HTERT RPE-1 (cell line): Measurements from ENCODE around the gene PRSS2.

Source experiments
- in situ Hi-C: fragments of 300-500 bp; cut with MboI; formaldehyde crosslinking; loops from 4 replicates; pipeline ENCODE4 v1.14.3; 2020; ENCODE audit warnings: low sequenced_read_pairs

PRSS2 gene

DNA sequence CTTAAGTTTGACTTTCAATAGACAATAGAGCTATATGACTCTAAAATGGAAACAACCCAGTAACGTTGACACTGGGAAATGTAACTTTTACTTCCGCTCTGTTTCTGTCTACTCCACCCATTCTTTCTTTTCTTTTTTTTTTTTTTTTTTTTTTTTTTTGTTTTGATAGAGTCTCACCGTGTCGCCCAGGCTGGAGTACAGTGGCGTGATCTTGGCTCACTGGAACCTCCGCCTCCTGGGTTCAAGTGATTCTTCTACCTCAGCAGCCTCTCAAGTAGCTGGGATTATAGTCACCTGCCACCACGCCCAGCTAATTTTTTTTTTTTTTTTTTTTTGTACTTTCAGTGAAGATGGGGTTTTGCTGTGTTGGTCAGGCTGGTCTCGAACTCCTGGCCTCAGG, 13.9 kb downstream of the PRSS2 start:
- in situ Hi-C loops: no loop called here

DNA sequence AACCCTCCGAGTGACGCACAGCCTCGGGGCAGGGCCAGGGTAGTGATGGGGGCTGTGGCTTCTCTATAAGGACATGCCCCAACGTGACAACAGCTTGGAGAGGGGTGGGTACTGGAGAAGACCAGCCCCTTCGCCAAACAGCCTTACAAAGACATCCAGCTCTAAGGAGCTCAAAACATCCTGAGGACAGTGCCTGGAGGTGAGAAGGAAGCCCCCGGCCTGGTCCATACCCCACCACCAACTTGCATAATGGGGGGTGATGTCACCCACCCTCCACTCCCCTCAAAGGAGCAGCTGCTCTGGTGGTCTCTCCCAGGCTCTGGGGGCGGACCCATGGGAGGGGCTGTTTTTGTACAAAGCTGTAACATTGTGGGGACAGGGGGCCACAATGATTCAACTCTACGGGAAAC, 15.1 kb downstream of the PRSS2 start:
- in situ Hi-C loops: no loop called here

DNA sequence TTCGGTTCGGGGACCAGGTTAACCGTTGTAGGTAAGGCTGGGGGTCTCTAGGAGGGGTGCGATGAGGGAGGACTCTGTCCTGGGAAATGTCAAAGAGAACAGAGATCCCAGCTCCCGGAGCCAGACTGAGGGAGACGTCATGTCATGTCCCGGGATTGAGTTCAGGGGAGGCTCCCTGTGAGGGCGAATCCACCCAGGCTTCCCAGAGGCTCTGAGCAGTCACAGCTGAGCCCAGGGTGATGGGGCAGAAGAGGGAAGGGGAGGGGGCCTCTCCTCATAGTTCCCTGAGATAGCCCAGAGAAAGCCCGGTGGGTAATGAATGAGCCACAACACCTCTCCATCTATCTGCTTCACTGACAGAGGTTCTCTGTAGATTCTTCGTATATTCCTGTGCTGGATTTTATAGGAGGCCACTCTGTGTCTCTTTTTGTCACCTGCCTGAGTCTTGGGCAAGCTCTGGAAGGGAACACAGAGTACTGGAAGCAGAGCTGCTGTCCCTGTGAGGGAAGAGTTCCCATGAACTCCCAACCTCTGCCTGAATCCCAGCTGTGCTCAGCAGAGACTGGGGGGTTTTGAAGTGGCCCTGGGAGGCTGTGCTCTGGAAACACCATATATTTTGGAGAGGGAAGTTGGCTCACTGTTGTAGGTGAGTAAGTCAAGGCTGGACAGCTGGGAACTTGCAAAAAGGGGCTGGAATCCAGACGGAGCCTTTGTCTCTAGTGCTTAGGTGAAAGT, 16.4 kb downstream of the PRSS2 start:
- in situ Hi-C loops: no loop called here

DNA sequence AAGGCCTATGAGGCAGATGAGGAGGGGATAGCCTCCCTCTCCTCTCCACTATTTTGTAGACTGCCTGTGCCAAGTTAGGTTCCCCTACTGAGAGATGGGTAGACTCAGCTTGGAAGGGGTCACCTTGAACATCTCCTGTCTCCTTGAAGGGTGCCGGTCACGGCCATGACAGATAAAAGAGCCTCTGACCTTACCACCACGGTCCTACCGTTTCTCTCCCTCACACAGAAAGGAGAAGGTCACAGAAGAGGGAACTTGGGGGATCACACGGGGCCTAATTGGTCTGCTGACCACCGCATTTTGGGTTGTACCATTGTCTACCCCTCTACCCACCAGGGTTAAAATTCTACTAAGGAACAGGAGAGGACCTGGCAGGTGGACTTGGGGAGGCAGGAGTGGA, 17.0 kb downstream of the PRSS2 start:
- in situ Hi-C loops: no loop called here

DNA sequence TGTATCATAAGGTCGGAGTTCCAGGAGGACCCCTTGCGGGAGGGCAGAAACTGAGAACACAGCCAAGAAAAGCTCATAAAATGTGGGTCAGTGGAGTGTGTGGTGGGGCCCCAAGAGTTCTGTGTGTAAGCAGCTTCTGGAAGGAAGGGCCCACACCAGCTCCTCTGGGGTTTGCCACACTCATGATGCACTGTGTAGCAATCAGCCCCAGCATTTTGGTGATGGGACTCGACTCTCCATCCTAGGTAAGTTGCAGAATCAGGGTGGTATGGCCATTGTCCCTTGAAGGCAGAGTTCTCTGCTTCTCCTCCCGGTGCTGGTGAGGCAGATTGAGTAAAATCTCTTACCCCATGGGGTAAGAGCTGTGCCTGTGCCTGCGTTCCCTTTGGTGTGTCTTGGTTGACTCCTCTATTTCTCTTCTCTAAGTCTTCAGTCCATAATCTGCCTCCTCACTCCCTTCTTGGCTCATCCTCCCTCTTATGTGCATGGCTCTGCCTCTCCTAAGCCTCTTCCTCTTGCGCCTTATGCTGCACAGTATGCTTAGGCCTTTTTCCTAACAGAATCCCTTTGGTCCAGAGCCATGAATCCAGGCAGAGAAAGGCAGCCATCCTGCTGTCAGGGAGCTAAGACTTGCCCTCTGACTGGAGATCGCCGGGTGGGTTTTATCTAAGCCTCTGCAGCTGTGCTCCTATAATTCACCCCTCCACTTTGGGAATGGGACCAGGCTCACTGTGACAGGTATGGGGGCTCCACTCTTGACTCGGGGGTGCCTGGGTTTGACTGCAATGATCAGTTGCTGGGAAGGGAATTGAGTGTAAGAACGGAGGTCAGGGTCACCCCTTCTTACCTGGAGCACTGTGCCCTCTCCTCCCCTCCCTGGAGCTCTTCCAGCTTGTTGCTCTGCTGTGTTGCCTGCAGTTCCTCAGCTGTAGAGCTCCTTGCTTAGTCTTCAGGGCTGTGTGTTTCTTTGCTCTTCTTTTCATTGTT, 17.8 kb downstream of the PRSS2 start:
- in situ Hi-C loops: no loop called here

DNA sequence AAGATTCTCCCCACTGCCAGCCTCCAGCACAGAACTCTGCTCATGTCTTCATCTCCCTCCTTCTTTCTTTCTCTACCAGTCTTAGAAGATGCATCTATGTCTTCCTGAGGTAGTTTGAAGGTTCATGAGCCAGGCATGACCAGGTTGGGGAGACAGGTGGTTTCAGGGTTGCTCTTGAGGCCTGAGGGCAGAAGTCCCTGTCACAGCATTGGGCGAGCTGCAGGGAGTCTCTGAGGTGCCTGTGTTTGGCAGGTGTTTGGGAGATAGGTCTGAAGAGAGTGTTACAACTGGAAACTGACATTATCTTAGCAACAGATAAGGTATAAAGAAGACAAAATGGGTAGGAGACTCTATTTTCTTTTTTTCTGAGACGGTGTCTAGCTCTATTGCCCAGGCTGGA, 18.7 kb downstream of the PRSS2 start:
- in situ Hi-C loops: no loop called here

DNA sequence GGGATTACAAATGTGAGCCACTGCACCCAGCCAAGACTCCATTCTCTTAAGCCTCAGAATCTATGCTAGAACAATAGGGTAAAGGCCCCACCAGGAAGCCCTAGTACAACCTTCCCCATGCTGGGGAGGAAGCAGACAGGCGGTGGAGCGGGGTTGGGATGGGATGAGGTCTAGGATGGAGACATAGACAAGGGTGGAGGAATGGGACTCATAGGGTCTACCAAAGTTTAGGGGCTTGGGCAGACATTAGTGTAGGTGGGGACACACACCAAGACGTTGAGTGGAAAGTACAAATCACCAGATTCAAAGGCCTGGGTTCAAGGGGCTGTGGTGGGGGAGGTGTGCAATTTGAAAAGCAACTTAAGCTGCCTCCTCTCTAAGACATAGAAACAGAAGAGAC, 19.3 kb downstream of the PRSS2 start:
- in situ Hi-C loops: no loop called here

DNA sequence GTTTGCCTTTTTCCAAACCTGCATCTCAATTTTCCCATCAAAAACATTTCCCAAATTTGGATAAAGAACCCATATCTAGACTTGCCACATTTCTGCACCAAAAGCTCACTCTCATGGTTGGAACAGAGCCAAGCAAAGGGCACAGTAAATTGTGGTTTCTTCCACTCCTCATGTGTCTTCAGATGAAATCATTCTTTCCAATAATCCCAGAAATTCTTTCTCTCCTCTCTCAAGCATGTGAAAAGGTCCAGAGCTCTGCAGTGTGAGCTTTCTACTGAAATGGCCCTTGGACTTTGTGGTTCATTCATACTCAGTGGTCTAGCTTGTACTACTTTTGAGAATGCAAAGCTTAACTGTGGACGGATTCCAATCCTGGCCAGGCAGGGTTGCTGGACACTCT, 19.8 kb downstream of the PRSS2 start:
- in situ Hi-C loops: no loop called here

DNA sequence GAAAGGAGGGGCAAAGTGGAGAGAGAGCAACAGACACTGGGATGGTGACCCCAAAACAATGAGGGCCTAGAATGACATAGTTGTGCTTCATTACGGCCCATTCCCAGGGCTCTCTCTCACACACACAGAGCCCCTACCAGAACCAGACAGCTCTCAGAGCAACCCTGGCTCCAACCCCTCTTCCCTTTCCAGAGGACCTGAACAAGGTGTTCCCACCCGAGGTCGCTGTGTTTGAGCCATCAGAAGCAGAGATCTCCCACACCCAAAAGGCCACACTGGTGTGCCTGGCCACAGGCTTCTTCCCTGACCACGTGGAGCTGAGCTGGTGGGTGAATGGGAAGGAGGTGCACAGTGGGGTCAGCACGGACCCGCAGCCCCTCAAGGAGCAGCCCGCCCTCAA, 20.7 kb downstream of the PRSS2 start:
- in situ Hi-C loops: no loop called here

DNA sequence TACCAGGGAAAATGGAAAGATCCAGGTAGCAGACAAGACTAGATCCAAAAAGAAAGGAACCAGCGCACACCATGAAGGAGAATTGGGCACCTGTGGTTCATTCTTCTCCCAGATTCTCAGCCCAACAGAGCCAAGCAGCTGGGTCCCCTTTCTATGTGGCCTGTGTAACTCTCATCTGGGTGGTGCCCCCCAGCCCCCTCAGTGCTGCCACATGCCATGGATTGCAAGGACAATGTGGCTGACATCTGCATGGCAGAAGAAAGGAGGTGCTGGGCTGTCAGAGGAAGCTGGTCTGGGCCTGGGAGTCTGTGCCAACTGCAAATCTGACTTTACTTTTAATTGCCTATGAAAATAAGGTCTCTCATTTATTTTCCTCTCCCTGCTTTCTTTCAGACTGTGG, 21.4 kb downstream of the PRSS2 start:
- in situ Hi-C loops: no loop called here

DNA sequence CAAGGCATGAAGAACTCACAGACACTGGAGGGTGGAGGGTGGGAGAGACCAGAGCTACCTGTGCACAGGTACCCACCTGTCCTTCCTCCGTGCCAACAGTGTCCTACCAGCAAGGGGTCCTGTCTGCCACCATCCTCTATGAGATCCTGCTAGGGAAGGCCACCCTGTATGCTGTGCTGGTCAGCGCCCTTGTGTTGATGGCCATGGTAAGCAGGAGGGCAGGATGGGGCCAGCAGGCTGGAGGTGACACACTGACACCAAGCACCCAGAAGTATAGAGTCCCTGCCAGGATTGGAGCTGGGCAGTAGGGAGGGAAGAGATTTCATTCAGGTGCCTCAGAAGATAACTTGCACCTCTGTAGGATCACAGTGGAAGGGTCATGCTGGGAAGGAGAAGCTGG, 21.8 kb downstream of the PRSS2 start:
- in situ Hi-C loops: no loop called here

DNA sequence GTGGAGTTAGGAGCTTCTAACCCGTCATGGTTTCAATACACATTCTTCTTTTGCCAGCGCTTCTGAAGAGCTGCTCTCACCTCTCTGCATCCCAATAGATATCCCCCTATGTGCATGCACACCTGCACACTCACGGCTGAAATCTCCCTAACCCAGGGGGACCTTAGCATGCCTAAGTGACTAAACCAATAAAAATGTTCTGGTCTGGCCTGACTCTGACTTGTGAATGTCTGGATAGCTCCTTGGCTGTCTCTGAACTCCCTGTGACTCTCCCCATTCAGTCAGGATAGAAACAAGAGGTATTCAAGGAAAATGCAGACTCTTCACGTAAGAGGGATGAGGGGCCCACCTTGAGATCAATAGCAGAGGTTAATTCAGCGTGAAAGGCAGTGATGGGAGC, 22.4 kb downstream of the PRSS2 start:
- in situ Hi-C loops: no loop called here

DNA sequence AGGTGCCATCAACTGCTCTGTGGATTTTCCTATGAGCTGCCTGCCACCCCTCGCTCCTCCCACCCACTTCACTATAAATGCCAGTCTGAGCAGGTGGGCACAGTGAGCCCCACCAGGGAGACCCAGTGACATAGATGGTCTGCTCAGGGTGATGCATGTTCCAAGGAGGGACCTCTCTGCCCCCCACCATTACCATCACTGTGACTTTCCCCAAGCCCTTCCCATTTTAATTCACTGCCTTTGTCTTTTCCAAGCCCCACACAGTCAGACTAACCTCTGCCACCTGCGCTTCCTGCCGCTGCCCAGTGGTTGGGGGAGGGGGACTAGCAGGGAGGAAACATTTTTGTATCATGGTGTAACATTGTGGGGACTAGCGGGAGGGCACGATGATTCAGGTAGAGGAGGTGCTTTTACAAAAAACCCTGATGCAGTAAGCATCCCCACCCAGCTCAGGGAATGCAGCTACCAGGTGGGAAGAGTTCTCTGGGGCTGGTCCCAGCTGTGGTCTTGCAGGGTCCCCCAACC, 24.6 kb downstream of the PRSS2 start:
- in situ Hi-C loops: no loop called here

DNA sequence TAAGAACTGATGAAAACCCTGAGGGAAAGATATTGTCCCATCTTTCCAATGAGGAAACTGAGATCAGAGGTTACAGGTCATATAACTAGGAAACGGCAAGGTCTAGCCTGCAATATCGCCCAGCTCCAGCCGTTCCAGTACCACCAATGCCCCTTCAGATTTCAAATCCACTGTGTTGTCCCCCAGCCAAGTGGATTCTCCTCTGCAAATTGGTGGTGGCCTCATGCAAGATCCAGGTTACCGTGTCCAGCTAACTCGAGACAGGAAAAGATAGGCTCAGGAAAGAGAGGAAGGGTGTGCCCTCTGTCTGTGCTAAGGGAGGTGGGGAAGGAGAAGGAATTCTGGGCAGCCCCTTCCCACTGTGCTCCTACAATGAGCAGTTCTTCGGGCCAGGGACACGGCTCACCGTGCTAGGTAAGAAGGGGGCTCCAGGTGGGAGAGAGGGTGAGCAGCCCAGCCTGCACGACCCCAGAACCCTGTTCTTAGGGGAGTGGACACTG, 25.3 kb downstream of the PRSS2 start:
- in situ Hi-C loops: no loop called here

DNA sequence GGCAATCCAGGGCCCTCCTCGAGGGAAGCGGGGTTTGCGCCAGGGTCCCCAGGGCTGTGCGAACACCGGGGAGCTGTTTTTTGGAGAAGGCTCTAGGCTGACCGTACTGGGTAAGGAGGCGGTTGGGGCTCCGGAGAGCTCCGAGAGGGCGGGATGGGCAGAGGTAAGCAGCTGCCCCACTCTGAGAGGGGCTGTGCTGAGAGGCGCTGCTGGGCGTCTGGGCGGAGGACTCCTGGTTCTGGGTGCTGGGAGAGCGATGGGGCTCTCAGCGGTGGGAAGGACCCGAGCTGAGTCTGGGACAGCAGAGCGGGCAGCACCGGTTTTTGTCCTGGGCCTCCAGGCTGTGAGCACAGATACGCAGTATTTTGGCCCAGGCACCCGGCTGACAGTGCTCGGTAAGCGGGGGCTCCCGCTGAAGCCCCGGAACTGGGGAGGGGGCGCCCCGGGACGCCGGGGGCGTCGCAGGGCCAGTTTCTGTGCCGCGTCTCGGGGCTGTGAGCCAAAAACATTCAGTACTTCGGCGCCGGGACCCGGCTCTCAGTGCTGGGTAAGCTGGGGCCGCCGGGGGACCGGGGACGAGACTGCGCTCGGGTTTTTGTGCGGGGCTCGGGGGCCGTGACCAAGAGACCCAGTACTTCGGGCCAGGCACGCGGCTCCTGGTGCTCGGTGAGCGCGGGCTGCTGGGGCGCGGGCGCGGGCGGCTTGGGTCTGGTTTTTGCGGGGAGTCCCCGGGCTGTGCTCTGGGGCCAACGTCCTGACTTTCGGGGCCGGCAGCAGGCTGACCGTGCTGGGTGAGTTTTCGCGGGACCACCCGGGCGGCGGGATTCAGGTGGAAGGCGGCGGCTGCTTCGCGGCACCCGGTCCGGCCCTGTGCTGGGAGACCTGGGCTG, 26.0 kb downstream of the PRSS2 start:
- in situ Hi-C loops: no loop called here

DNA sequence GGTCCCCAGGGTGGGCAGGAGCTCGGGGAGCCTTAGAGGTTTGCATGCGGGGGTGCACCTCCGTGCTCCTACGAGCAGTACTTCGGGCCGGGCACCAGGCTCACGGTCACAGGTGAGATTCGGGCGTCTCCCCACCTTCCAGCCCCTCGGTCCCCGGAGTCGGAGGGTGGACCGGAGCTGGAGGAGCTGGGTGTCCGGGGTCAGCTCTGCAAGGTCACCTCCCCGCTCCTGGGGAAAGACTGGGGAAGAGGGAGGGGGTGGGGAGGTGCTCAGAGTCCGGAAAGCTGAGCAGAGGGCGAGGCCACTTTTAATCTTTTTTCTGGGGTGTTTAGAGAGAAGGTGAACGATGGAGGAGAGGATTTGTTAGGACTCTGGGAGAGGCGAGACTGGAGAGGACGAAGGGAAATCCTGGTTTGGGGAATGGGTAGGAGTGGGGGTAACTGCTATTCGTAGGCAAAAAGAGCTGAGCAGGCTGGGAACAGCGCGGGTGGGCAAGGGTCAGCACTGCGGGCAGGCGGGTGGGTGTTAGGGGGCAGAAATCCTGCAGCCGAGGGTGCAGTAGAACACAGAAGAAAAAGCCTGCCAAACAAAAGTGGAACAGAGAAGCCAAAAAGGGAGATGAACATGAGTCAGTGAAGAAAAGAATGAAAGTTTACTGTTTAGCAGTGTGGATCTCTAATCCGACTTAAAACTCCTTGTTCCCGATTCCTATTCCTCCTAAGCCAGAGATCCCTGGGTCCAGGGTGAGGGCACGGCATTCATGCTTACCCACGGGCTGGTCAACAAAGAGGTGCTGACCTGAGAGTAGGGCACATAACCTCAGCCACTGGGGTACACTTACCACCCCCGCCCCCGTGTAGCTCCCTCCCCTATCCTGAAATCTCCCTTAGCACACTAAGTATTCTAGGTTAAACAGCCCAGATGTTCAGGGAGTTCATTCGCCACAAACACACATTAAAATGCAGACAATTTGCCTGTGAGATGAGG, 26.9 kb downstream of the PRSS2 start:
- in situ Hi-C loops: no loop called here

DNA sequence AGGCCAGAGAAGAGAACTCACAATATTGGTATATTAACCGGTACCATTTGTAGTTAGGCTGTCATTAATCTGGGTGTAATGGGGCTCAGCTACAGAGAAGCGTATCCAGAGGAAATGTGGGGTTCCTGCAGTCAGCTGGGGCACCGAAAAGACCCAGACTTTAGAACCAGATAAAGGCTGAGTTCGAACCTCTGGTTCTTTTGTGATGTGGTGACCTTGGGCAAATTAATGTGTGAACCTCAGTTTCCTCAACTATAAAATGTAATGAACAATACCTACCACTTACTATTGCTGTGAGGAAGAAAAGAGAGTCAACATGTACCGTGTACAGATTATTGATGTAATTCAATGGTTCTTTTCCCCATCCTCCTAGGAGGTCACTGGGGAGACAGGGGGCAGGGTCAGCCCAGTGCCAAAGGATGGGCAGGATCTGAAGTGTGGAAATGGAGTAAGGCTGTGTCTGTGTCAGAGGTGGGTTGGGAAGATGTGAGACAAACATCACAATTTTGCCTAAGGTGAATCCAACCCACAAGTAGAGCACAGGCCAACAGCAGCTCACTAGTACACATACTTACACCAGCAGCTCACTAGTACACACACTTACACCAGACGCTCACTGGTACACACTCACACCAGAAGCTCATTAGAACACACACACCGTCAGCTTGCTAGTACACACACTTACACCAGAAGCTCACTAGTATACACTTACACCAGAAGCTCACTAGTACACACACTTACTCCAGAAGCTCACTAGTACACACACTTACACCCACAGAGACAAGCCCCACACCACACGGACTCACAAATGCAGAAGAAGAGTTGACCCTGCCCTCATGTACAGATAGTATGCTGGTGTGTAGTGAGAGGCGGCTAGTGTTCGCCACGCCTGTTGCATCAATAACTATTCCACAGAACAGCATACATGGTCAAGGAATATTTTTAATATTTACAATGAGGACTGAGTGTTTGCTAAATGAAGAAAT, 28.0 kb downstream of the PRSS2 start:
- in situ Hi-C loops: no loop called here

DNA sequence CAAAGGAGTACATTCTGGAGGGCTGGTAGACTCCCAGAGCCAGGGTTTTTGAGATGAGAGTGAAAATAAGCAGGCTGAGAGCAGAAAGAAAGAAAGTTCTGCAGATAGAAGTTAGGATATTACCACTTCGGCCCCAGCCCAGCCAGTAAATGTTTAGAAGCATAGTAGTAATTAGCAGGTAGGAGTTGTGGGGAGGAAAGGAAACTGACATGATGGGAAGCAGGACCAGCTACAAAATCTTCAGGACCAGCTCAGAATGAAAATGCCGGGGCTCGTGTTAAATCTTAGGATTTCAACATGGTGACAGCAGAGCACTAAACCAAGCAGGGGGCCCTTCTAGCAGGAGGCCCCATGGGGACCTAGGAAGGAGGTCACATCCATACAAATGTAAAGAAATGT, 28.7 kb downstream of the PRSS2 start:
- in situ Hi-C loops: no loop called here
